ENCODE results near the gene BSND. TPM values are rescaled to one million over a fixed set of nuclear protein-coding genes. Genes with fewer than 3 reads are reported as not detected.

BSND gene
- polyA plus RNA-seq, 1 donor (not counting 4 experiments of a cell fraction or from before 2014, with no cell fraction given) = not detected

- no peaks in the 10 kb centered on the region for H3K36me3 ChIP-seq (ENCODE audit: control insufficient read depth in 2 of 2, extremely low read depth in 1 of 2, insufficient read depth in 2 of 2, low read length in 2 of 2)
- H3K9me3 ChIP-seq (ENCODE audit: control insufficient read depth, low read depth, low read length) = no peaks in the 10 kb centered on the region
- no peaks in the 10 kb centered on the region for H3K9me1 ChIP-seq (ENCODE audit: control insufficient read depth, extremely low read depth, insufficient read depth, low read length)
- H2AFZ ChIP-seq (ENCODE audit: control insufficient read depth, low read length) = no peak overlapping the region
- TF ChIP-seq CTCF (optimal IDR thresholded peaks at IDR 0.05 in 1 of 3, IDR thresholded peaks at IDR 0.05 in 1 of 3, conservative IDR thresholded peaks at IDR 0.05 in 1 of 3; ENCODE audit: extremely low read depth in 1 of 3, insufficient read depth in 2 of 3, low read length in 3 of 3) = no peak
- TF ChIP-seq EZH2 (IDR thresholded peaks at IDR 0.05; ENCODE audit: low read length) = no peak
- DNase-seq (ENCODE audit: low read depth, low spot score) (no peak), FAIRE-seq (no peak)
- no peak overlapping the region for H3K4me2 ChIP-seq (ENCODE audit: control insufficient read depth, extremely low read depth, insufficient read depth, low read depth, low read length)
- H3K4me1 ChIP-seq (ENCODE audit: control insufficient read depth, extremely low read depth, insufficient read depth, low read length) = peaks cover 44% of the 10 kb centered on the region
- H3K4me3 ChIP-seq (ENCODE audit: control insufficient read depth in 2 of 3, extremely low read depth in 1 of 3, insufficient read depth in 2 of 3, low read depth in 1 of 3, low read length in 3 of 3) = no peak overlapping the region
- H4K20me1 ChIP-seq (ENCODE audit: control insufficient read depth, extremely low read depth, insufficient read depth, low read length) = no peaks in the 10 kb centered on the region
- H3K27me3 ChIP-seq (ENCODE audit: control insufficient read depth, extremely low read depth, insufficient read depth, low read length) = no peaks in the 10 kb centered on the region
- H3K27ac ChIP-seq (ENCODE audit: control insufficient read depth, insufficient read depth, low read length) = no peak overlapping the region
- H3K9ac ChIP-seq (ENCODE audit: control insufficient read depth, extremely low read depth, insufficient read depth, low read length) = no peak overlapping the region
- dilution Hi-C loops (cut with MboI; ENCODE audit: extremely low pct_ligation_motif_present, low sequenced_read_pairs) = no loop called here
- H3K79me2 ChIP-seq (ENCODE audit: control insufficient read depth, insufficient read depth, low read length) = no peaks in the 10 kb centered on the region
These were observed 30.2 kb upstream of the BSND start for GRCh38 chr1:54968551-54968950.

- DNase-seq (ENCODE audit: low read depth, low spot score) (no peak), FAIRE-seq (no peak)
- Histone ChIP-seq H3K36me3 (ENCODE audit: control insufficient read depth in 2 of 2, extremely low read depth in 1 of 2, insufficient read depth in 2 of 2, low read length in 2 of 2) (no peaks in the 10 kb centered on the region), H3K4me3 (ENCODE audit: control insufficient read depth in 2 of 3, extremely low read depth in 1 of 3, insufficient read depth in 2 of 3, low read depth in 1 of 3, low read length in 3 of 3) (no peak overlapping the region), H3K27me3 (ENCODE audit: control insufficient read depth, extremely low read depth, insufficient read depth, low read length) (no peaks in the 10 kb centered on the region), H3K9me3 (ENCODE audit: control insufficient read depth, low read depth, low read length) (no peaks in the 10 kb centered on the region), H3K4me1 (ENCODE audit: control insufficient read depth, extremely low read depth, insufficient read depth, low read length) (peaks cover 45% of the 10 kb centered on the region), H3K79me2 (ENCODE audit: control insufficient read depth, insufficient read depth, low read length) (no peaks in the 10 kb centered on the region), H3K27ac (ENCODE audit: control insufficient read depth, insufficient read depth, low read length) (no peak overlapping the region), H3K9ac (ENCODE audit: control insufficient read depth, extremely low read depth, insufficient read depth, low read length) (no peak overlapping the region), H3K9me1 (ENCODE audit: control insufficient read depth, extremely low read depth, insufficient read depth, low read length) (no peaks in the 10 kb centered on the region), H4K20me1 (ENCODE audit: control insufficient read depth, extremely low read depth, insufficient read depth, low read length) (no peaks in the 10 kb centered on the region), H2AFZ (ENCODE audit: control insufficient read depth, low read length) (no peak overlapping the region), H3K4me2 (ENCODE audit: control insufficient read depth, extremely low read depth, insufficient read depth, low read depth, low read length) (no peak overlapping the region)
- dilution Hi-C loops (cut with MboI; ENCODE audit: extremely low pct_ligation_motif_present, low sequenced_read_pairs) = no loop called here
- TF ChIP-seq CTCF (optimal IDR thresholded peaks at IDR 0.05 in 1 of 3, IDR thresholded peaks at IDR 0.05 in 1 of 3, conservative IDR thresholded peaks at IDR 0.05 in 1 of 3; ENCODE audit: extremely low read depth in 1 of 3, insufficient read depth in 2 of 3, low read length in 3 of 3) (no peak), EZH2 (IDR thresholded peaks at IDR 0.05; ENCODE audit: low read length) (no peak)
These were observed 28.9 kb upstream of the BSND start for GRCh38 chr1:54969879-54970278.
